ENCODE measurements around the gene HPS6.
A peak's percentile ranks its signal among the peaks of the same experiment; 100 is the strongest.

Gene HPS6

GRCh38 chr10:102067091-102067916, 2.2 kb downstream of the HPS6 start:
- peak overlapping the region; percentile 59 for H3K27ac ChIP-seq
- TF ChIP-seq CTCF (IDR thresholded peaks at IDR 0.05; ENCODE audit: low read depth, low read length), result no peak
- peaks cover 2% of the 10 kb centered on the region for H3K36me3 ChIP-seq
- H3K9me3 ChIP-seq (ENCODE audit: severe bottlenecking), result no peaks in the 10 kb centered on the region
- peak; percentile 21 for DNase-seq
- no peaks in the 10 kb centered on the region for H3K27me3 ChIP-seq (ENCODE audit: insufficient read depth, low read depth, severe bottlenecking)
- H3K4me3 ChIP-seq (ENCODE audit: low read depth, low read length), result no peak overlapping the region

GRCh38 chr10:102068216-102068615, 3.1 kb downstream of the HPS6 start:
- Histone ChIP-seq H3K36me3 (peaks cover 2% of the 10 kb centered on the region), H3K27me3 (ENCODE audit: insufficient read depth, low read depth, severe bottlenecking) (no peaks in the 10 kb centered on the region), H3K9me3 (ENCODE audit: severe bottlenecking) (no peaks in the 10 kb centered on the region), H3K4me3 (ENCODE audit: low read depth, low read length) (no peak overlapping the region), H3K27ac (no peak overlapping the region)
- DNase-seq, result no peak
- no peak for TF ChIP-seq CTCF (IDR thresholded peaks at IDR 0.05; ENCODE audit: low read depth, low read length)

- no peak overlapping the region for H3K4me3 ChIP-seq (ENCODE audit: low read depth, low read length)
- TF ChIP-seq CTCF (IDR thresholded peaks at IDR 0.05; ENCODE audit: low read depth, low read length), result no peak
- no peaks in the 10 kb centered on the region for H3K27me3 ChIP-seq (ENCODE audit: insufficient read depth, low read depth, severe bottlenecking)
- H3K36me3 ChIP-seq, result peaks cover 2% of the 10 kb centered on the region
- no peaks in the 10 kb centered on the region for H3K9me3 ChIP-seq (ENCODE audit: severe bottlenecking)
- DNase-seq, result no peak
- H3K27ac ChIP-seq, result no peak overlapping the region
Observed at GRCh38 chr10:102069071-102069470, 3.9 kb downstream of the HPS6 start.

GRCh38 chr10:102072673-102073527, 7.8 kb downstream of the HPS6 start:
- Histone ChIP-seq H3K4me3 (ENCODE audit: low read depth, low read length) (no peak overlapping the region), H3K27ac (no peak overlapping the region), H3K27me3 (ENCODE audit: insufficient read depth, low read depth, severe bottlenecking) (no peaks in the 10 kb centered on the region), H3K36me3 (peaks cover 2% of the 10 kb centered on the region), H3K9me3 (ENCODE audit: severe bottlenecking) (no peaks in the 10 kb centered on the region)
- peak; percentile 95 for TF ChIP-seq CTCF (IDR thresholded peaks at IDR 0.05; ENCODE audit: low read depth, low read length)
- DNase-seq, result peak; percentile 83

GRCh38 chr10:102083541-102083940, 18.4 kb downstream of the HPS6 start:
- DNase-seq, result no peak
- no peaks in the 10 kb centered on the region for H3K9me3 ChIP-seq (ENCODE audit: severe bottlenecking)
- no peak overlapping the region for H3K4me3 ChIP-seq (ENCODE audit: low read depth, low read length)
- H3K27ac ChIP-seq, result no peak overlapping the region
- H3K36me3 ChIP-seq, result no peaks in the 10 kb centered on the region
- no peak for TF ChIP-seq CTCF (IDR thresholded peaks at IDR 0.05; ENCODE audit: low read depth, low read length)
- H3K27me3 ChIP-seq (ENCODE audit: insufficient read depth, low read depth, severe bottlenecking), result no peaks in the 10 kb centered on the region
